HG03025 (cell line): Measurements from ENCODE around the gene HUS1B.

Experiments used
- ATAC-seq: cut with Tn5 transposase; IDR thresholded peaks from one replicate; pipeline ENCODE4 v1.9.1; 2021; ENCODE audit warnings: mild to moderate bottlenecking, moderate library complexity; ENCODE audit not compliant: unreplicated experiment, low FRiP score

Gene HUS1B

DNA sequence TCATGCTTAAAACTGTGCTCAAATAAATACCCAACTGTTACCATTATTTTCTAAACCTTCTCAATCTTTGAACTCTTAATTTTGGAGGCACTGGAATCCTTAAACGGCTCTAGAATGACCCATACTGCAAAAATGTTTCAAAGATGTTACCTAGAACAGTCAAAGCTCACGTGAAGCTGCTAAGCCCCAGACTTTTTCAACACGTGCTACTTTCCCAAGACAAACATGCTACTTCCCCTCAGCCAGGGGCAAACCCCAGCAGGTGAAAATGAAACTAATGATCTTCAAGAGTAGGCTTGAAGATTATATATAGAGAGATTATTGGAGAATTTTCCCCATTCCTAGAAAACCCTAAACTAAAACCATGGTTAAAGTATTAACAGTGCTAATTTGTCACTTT is 28.1 kb downstream of the HUS1B start:
- ATAC-seq: no peak

DNA sequence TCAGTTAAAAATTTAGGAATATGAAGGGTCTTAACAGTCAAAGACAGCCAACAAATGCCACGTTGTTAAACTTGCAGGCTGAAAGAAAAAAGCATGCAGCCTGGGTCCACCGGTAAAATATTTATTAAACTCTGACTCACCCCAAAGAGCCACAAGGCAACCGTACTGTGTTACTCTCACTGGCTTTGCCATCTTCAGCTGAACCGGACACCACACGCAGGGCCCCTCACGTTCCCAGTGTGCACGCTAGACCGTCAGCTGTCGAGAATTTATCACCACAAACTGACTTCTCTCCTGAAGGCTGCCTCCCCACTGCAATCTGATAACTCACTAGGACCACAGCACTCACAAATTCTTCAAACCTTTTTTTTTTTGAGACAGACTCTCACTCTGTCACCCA is 30.7 kb downstream of the HUS1B start:
- ATAC-seq: no peak

DNA sequence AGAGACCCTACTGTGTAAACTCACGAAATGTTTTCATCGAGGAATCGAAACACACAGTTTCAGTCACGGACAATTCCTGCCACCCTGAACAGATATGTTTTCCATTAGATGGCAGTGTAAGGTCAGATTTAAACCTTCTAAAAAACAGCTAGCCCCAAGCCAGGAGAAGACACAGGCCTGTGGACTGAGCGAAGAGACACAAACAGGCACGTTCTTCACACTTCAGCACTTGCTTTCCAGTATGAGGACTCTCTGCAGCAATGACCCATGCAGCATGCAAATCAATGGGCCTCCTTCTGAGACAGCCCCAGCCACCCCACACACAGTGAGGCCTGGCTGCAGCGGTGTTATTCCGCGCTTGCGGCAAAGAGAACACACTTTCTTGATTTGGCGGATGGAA is 31.9 kb downstream of the HUS1B start:
- ATAC-seq: no peak

DNA sequence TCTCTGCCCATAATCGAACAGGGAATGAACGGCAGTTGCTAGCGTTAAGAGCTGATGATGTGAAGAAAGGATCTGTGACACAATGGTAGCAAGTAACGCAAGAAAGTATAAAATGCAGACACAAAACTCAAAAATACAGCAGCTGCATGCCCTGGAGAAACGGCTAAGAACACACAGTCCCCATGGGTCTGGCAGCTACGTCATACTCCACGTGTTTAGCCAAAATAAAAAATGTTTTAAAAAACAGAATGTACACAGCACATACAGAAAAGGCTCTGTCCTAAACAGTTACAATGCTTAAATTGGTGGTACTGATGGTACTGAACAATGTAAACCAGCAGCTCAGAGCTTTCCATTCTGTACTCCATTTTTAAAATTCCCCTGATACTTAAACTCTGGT is 34.4 kb downstream of the HUS1B start:
- no peak for ATAC-seq

DNA sequence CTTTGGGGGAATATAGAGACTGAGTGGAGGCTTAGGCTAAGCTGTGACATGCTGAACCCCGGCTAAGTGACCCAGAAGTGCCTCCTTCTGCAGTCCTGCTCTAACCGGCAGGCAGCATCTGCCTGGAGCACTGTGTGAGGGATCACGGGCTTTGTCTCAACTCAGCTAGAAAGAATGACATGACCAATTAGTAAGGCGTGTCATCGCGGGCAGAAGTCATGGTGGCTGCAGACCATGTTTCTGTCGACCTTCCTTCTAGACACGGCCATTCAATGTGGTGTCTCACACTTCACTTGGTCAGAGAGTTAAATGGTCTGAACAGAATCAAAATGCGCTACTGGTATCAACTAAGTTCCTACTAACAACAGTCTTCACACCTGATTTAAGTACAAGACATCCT is 35.0 kb downstream of the HUS1B start:
- no peak for ATAC-seq

DNA sequence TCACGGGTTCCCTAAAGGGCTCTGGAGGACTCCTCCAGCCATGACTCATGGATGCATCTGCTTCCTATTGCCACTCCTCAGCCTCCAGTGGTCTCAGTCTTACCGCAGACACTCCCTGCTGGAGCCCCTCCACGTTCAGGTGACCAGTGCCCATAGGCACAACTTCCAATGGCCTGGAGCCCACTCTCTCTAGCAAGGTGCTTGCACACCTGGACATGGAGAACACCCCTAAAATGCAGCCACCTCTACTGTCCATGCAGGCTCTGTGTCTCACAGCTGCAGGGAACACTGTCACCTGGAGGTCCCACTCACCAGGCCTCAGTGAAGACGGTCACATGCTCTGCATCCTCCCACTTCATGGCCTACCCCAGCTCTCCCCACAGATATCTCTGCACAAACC is 36.0 kb downstream of the HUS1B start:
- ATAC-seq: no peak

DNA sequence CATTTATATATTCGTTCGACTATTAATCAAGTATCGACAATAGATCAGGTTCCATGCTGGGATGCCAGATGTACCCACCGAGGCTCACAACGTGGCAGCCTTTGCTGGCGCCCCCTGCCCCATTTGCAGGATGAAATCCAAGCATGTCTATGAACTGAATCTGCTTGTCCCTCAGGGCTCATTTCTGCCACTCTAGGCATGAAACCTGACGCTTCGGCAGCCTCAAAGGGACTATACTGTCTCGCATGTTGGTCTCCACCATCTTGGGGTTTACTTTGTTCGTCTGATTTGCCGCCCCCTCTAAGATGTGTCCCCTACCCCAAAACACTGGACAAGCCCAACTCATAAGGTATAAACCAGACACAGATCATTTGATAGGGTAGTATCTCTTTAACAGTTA is 36.7 kb downstream of the HUS1B start:
- no peak for ATAC-seq

DNA sequence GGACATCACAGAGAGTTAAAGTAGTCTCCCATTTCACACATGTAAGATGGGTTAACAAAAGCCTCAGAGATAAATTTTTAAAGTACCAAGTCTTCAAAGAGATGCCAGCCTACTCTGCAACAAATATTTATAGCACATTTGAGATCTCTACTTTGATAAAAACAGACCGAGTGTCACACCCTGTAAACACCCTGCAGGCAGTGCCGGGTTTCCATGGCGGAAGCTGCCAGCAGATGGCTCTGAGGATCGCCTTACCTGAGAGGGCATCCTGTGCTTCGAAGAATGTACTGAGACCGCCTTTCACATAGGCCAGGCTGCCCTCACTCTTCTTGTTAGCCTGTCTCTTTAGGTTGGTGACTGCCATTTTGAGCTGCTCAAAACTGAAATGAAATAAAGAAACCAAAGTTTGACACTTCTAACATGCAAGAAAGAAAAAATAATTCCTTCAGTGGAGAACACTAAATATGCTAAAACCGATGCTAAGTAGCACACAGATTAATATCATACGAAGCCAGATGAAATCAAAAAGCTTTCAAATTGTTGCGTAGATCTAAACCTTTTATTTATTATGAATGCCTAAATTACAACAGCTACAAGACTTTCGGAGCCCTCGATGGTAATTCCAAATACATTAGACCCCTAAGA is 39.3 kb downstream of the HUS1B start:
- no peak for ATAC-seq

DNA sequence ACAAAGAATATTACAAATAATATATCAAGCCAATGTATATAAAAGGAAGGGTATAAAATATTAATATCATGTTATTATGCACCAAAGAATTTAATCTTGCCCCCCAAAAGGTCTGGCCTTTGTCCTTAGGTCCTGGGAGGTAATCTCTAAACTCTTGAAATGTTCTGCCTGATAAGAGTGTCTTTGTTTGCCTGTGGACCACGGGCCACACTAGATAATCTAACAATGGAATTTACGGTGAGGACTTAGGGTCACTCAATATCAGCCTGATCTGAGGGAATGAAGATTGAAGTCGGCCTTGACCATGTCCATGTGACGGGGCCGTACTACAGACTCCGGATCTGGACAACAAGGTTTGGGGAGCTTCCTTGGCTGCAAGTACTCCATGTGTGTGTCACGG is 42.9 kb downstream of the HUS1B start:
- ATAC-seq: no peak

DNA sequence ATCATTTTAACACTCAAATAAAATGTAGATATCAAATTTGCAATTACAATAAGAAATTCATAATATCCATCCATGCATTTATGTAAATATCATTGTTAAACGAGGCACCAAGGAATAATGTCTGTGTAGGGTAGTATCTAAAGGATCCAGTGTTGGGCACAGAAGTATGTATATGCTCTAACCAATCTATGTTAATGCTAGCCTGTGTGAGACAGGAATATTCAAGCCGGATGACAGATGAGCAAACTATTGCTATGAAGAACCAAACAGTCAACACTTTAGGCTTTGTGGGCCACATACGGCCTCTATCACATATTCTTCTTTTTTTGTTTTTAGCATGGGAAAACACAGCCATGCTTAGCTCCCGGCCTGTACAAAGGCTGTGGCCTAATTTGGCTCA is 45.0 kb downstream of the HUS1B start:
- ATAC-seq: no peak

DNA sequence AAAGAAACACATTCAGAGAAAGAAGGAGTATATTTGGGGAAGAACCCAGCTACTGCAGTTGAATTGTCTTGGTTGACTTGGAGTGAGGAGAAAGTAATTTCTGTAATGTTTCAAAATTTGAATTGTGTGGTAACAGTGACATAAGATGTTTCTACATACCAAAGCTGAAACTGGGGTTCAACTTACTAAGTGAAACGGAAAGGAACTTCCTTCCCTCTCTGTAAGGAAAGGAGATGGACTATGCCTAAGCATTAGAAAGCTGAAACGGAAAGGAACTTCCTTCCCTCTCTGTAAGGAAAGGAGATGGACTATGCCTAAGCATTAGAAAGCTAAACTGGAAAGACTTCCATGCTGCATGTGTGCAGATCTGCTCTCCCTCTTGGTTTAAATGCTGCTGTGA is 46.0 kb downstream of the HUS1B start:
- no peak for ATAC-seq

DNA sequence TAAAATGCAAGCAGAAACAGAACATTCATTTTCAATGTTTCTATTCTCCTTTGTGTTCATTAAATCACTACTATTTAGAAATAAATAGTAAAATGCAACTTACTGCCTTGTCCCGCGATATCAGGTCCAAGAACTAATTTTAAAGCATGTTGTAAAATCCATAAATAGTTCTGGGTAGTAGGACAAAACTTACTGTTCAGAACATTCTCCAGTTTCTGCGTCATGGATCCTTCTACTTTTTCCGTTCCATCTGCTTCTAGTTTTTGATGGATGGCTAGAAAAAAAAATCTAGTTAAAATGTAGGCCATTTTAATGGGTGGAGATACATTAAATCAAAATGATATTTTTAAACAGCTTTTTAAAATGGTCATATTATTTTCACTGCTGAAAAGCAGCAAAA is 47.0 kb downstream of the HUS1B start:
- ATAC-seq: no peak

DNA sequence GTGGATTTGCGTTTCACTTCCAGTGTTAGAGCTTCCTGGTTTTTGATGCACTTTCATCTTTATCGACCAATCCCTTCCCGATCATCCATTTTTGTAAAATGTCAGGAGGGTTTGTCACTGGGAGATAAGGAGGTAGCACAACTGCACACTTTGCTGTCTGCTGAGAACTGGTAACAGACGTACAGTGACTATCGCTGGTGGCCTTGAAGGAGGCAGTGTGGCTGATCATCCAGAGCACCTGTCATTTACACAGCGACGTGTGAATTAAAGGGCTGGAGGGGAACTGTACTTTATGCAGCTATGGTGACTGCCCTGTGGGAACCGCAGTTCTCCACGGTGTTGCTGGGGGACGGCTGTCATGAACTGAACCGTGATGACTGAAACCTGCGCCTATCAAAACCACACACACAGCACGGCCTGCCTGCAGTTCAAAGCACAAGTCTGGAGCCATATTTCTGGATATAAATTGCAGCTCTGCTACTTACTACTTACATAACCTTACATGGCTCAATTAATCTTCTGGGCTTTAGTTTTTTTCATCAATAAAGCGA is 50.0 kb downstream of the HUS1B start:
- no peak for ATAC-seq
